ENCODE results near the gene TMEM30B.

GRCh38 chr14:61323970-61324369 is 42.8 kb upstream of the TMEM30B start:
- TF ChIP-seq POLR2AphosphoS5 (IDR thresholded peaks at IDR 0.05; ENCODE audit: low read depth, low read length) = no peak
- no peak for TF ChIP-seq POLR2A (IDR thresholded peaks at IDR 0.05; ENCODE audit: low read depth, low read length)

Data from GM12891 (cell line).